T47D (cell line): ENCODE measurements around the gene CCND1.

ENCODE experiments used
- DNase-seq, 2 experiments: peaks; one replicate each; pipeline versions ENCODE4 v3.0.0 to v3.0.0-alpha.2; 2011 to 2012; ENCODE audit warnings: low read depth in 1 of 2, low spot score in 1 of 2
- JUND ChIP-seq: IDR thresholded peaks from 2 replicates; pipeline ENCODE4 v1.6.1; 2012; ENCODE audit warnings: low read depth
- in situ Hi-C: cut with HindIII; loops from 2 replicates; pipeline ENCODE4 v1.10.0; 2016; ENCODE audit warnings: low sequenced_read_pairs, low pct_unique_long_range_greater_than_20kb

CCND1 gene

GRCh38 chr11:69640995-69641581 lies at the start of gene CCND1:
Gene CCND1, plus strand, starts transcription at chr11:69641156. Its CDS starts 158 bp downstream, at chr11:69641314.
- DNase-seq: peak; percentile 89 to 97
- no peak for TF ChIP-seq JUND
- in situ Hi-C loops: no loop called here

GRCh38 chr11:69592986-69593650 lies 47.8 kb upstream of the CCND1 start:
- TF ChIP-seq JUND: no peak
- no peak for DNase-seq
- in situ Hi-C loops: no loop called here

GRCh38 chr11:69593851-69594250 lies 47.1 kb upstream of the CCND1 start:
- TF ChIP-seq JUND: no peak
- in situ Hi-C loops: no loop called here
- DNase-seq: peak in 1 of 2 experiments; percentile 29

DNA sequence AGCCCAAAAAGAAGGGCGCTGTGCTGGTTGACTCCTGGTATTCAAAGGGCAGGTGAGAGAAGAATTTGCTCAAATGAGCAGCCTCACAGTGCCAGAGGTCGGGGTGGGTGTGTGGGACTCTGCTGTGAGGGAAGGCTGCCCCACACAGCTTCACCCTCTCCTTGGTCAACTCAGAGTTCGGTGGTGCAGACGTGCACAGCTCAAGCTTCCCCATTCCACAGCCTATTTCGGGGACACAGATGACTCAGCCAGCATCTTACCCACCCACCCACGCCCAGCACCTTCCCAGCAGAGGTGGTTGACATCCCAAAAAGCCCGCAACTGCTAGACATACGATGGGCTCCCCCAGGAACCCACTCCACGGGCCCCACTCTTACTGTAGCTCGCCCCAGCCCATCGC lies 46.5 kb upstream of the CCND1 start:
- TF ChIP-seq JUND: no peak
- in situ Hi-C loops: no loop called here
- no peak for DNase-seq

DNA sequence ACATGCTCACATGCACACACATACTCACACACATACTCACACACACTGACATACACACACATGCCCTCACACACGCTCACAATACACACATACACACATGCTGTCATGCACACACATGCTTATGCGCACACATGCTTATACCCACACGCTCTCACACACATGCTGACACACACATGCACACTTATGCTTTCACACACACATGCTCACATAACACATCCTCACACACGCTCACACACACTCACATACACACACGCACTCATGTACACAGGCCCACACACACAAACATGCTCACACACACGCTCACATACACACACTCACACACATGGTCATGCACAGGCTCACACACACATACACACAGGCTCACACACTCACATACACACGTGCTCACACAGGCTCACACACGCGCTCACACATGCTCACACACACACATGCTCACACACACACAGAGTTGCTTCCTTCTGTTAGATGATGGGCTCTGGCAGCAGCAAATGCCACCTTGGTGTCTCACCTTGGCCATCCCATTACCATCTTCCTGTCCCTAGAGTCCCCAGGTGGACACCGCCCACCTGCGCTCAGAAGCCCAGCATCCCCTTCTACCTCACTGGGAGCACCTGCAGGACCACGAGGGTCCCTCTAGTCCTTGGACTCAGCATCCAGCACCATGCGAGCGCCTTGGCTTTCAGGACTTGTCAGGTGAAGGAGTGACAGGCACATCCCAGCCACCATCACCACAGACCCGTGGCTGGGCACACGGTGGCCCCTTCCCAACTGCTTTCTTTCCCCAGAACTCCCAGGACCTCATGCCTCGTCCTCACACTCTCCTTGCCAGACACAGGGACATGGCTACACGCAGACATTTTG lies 44.9 kb upstream of the CCND1 start:
- in situ Hi-C loops: no loop called here

GRCh38 chr11:69598147-69598546 lies 42.8 kb upstream of the CCND1 start:
- DNase-seq: peak; percentile 41 to 69
- no peak for TF ChIP-seq JUND
- in situ Hi-C loops: no loop called here

More for the DNA sequence above, 44.9 kb upstream of the CCND1 start:
- TF ChIP-seq JUND: no peak
- no peak for DNase-seq

DNA sequence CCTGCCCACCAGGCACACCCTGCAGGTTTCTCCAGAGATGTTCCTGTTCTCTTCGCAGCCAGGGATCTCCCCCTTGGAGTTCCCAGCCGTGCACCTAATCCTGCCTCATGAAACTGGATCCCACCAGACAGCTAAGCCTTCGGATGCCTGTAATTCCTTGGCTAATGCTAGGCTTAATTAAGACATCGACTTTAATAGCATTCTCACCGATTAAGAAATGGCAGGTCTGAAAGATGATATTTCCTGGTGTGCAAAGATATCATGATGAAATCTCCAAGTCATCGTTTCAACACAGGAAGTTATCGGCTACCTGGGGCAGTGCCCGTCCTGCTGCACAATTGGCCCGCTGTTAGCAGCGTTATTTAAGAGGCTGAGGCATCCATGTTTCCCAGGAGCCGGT lies 41.5 kb upstream of the CCND1 start:
- no peak for DNase-seq
- no peak for TF ChIP-seq JUND
- in situ Hi-C loops: no loop called here

DNA sequence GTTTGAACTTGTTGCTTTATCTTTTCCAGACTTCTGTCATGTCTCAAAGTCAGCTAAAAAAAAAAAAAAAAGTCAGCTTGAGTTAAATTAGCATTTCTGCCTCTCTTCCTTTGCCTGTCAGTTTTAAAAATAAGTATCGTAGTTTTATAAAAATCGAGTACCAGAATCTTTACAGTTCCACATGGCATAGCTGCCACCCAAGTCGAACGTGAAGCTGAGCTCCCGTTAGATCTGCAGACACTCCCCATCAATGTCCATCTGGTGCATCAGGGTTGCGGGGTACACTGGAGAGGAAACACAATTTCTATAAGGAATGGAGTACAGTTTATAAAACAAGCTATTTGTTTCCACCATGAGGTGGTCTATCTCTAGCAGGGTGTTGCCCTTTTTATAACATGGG lies 41.0 kb upstream of the CCND1 start:
- in situ Hi-C loops: no loop called here
- no peak for TF ChIP-seq JUND
- DNase-seq: no peak

GRCh38 chr11:69601011-69601975 lies 39.7 kb upstream of the CCND1 start:
- in situ Hi-C loops: no loop called here
- no peak for DNase-seq
- no peak for TF ChIP-seq JUND

DNA sequence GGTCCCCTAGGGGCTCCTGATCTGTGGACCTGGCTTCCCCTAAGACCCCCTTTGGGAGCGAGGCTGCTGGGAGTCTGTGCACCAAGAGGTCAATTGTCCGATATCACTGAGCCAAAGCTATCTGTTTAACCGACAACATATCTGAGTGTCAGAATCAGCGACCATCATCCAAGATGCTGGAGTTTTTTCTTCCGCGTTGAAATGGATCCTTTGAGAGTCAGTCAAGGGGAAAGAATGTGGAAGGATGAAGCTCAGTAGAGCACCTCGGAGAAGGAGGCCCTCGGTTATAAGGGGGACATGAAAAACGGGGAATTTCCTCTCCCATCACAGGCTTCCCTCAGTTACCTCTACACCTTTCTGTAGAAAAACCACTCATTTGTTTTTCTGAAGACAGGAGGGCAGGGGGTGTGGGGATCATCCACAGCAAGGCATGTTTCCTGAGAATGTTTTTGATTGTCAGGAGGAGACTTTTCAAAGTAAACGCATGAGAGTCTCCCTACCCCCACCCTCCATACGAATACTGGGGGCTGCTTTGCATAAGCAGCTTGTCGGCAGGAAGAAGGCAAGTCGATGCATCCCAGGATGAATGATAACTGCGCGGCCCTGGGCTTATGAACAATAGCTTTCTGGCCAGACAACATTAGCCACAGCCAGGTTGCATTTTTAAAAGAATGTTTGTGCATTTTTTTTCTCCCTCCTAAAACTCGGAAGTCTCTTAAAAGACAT lies 37.7 kb upstream of the CCND1 start:
- DNase-seq: no peak
- in situ Hi-C loops: no loop called here
- no peak for TF ChIP-seq JUND

GRCh38 chr11:69604055-69604454 lies 36.9 kb upstream of the CCND1 start:
- no peak for TF ChIP-seq JUND
- in situ Hi-C loops: no loop called here
- peak in 1 of 2 experiments; percentile 84 for DNase-seq
